Esophagus muscularis mucosa (tissue), 4 donors: ENCODE measurements around the gene VGLL4. TPM values are rescaled to one million over a fixed set of nuclear protein-coding genes. Genes with fewer than 3 reads are reported as not detected.

Source experiments
- DNase-seq: peaks from one replicate; pipeline ENCODE4 v3.0.0-alpha.2; 2017; ENCODE audit errors: extremely low spot score
- H3K27ac ChIP-seq, 4 donors: fragments of 200-600 bp; sonication (generic); replicated peaks in 1 of 4; 1 replicate in 3 of 4; 2 replicates in 1 of 4; pipeline ENCODE4 v1.5.1; 2016 to 2019; ENCODE audit warnings: mild to moderate bottlenecking in 1 of 4
- H3K27me3 ChIP-seq, 4 donors: fragments of 200-600 bp; sonication (generic); one replicate each; pipeline versions ENCODE4 v1.5.1 to v1.6.0; 2016 to 2019
- H3K36me3 ChIP-seq, 4 donors: fragments of 200-600 bp; sonication (generic); one replicate each; pipeline ENCODE4 v1.5.1; 2016 to 2019
- H3K4me1 ChIP-seq, 4 donors: fragments of 200-600 bp; sonication (generic); one replicate each; pipeline ENCODE4 v1.5.1; 2016 to 2019
- H3K4me3 ChIP-seq, 4 donors: fragments of 200-600 bp; sonication (generic); 1 replicate in 2 of 4; 2 replicates in 2 of 4; pipeline ENCODE4 v1.5.1; 2016 to 2019; ENCODE audit warnings: mild to moderate bottlenecking in 4 of 4, moderate library complexity in 1 of 4
- H3K9me3 ChIP-seq, 4 donors: fragments of 200-600 bp; sonication (generic); 1 replicate in 3 of 4; 2 replicates in 1 of 4; pipeline ENCODE4 v1.5.1; 2016 to 2019
- CTCF ChIP-seq, 3 experiments: fragments of 200-600 bp in 2 of 3; fragments of 450-650 bp in 1 of 3; sonication (generic) in 2 of 3; IDR thresholded peaks; one replicate each; pipeline ENCODE4 v1.5.1; 2017 to 2019; ENCODE audit warnings: antibody characterized with exemption in 3 of 3, mild to moderate bottlenecking in 2 of 3, moderate library complexity in 1 of 3
- EP300 ChIP-seq: sonication (generic); formaldehyde crosslinking; IDR thresholded peaks from one replicate; pipeline ENCODE4 v1.6.1; 2017; ENCODE audit warnings: antibody characterized with exemption
- POLR2A ChIP-seq: fragments of 450-650 bp; IDR thresholded peaks from one replicate; pipeline ENCODE4 v1.6.1; 2017; ENCODE audit warnings: antibody characterized with exemption, moderate library complexity, mild to moderate bottlenecking, low read depth
- POLR2AphosphoS5 ChIP-seq, 2 donors: sonication (generic); formaldehyde crosslinking; IDR thresholded peaks; one replicate each; pipeline ENCODE4 v1.6.1; 2017; ENCODE audit warnings: antibody characterized with exemption in 2 of 2
- WGBS: methylation state at CpG from one replicate; pipeline ENCODE4 v1.1.5; 2018; 5-methylcytosine and 5-hydroxymethylcytosine counted together
- intact Hi-C: fragments of 100-400 bp; cut with DNase I; formaldehyde crosslinking; loops from one replicate; pipeline ENCODE4 v1.15.1; 2023
- total RNA-seq, 4 donors: library from RNA; depleted of rRNA; stranded (reverse); fragments of >200 nt; gene quantifications; one replicate each; pipeline versions ENCODE4 v1.1.0 to v1.2.1, GENCODE V29; 2016

The VGLL4 gene
- total RNA-seq, 4 donors from 2014 or later: 51.5 to 222 (median 80.7) TPM

- DNase-seq: no peak
- H3K4me3 ChIP-seq: no peak overlapping the region
- H3K4me1 ChIP-seq: peaks cover 80 to 94% (median 92%) of the 10 kb centered on the region in 4 donors
- peak overlapping the region; percentile 56 to 92 (median 73) for H3K27ac ChIP-seq
- no peaks in the 10 kb centered on the region for H3K9me3 ChIP-seq
- no peaks in the 10 kb centered on the region for H3K36me3 ChIP-seq
- intact Hi-C loops: no loop called here
- H3K27me3 ChIP-seq: no peaks in the 10 kb centered on the region
- TF ChIP-seq POLR2A (no peak), EP300 (no peak), CTCF (IDR thresholded peaks at IDR 0.05) (no peak), POLR2AphosphoS5 (IDR thresholded peaks at IDR 0.05) (no peak)
- WGBS: 19% methylated on average over 2 of the region's 2 CpGs
These were observed 11.2 kb downstream of the VGLL4 start for GRCh38 chr3:11632564-11632963.

- Histone ChIP-seq H3K27ac (peak overlapping the region; percentile 56 to 92 (median 73)), H3K27me3 (no peaks in the 10 kb centered on the region), H3K36me3 (no peaks in the 10 kb centered on the region), H3K4me3 (no peak overlapping the region), H3K9me3 (no peaks in the 10 kb centered on the region), H3K4me1 (peaks cover 81 to 93% (median 91%) of the 10 kb centered on the region in 4 donors)
- WGBS: 47% methylated on average over 9 of the region's 9 CpGs
- no peak for TF ChIP-seq POLR2AphosphoS5 (IDR thresholded peaks at IDR 0.05)
- no peak for TF ChIP-seq CTCF (IDR thresholded peaks at IDR 0.05)
- TF ChIP-seq EP300: no peak
- TF ChIP-seq POLR2A: no peak
- DNase-seq: no peak
- intact Hi-C loops: no loop called here
These were observed 11.9 kb downstream of the VGLL4 start for GRCh38 chr3:11631820-11632219.

GRCh38 chr3:11629716-11630115 is 14.0 kb downstream of the VGLL4 start:
- Histone ChIP-seq H3K9me3 (no peaks in the 10 kb centered on the region), H3K27me3 (no peaks in the 10 kb centered on the region), H3K4me1 (peaks cover 78 to 93% (median 91%) of the 10 kb centered on the region in 4 donors), H3K4me3 (no peak overlapping the region), H3K36me3 (no peaks in the 10 kb centered on the region), H3K27ac (peak overlapping the region; percentile 70 to 92 (median 82))
- intact Hi-C loops: no loop called here
- WGBS: 34% methylated on average over 5 of the region's 5 CpGs
- TF ChIP-seq EP300 (no peak), POLR2AphosphoS5 (IDR thresholded peaks at IDR 0.05) (peak in 1 of 2 donors; percentile 26)
- DNase-seq: no peak

- TF ChIP-seq EP300: no peak
- TF ChIP-seq POLR2A: no peak
- TF ChIP-seq POLR2AphosphoS5 (IDR thresholded peaks at IDR 0.05): no peak
- TF ChIP-seq CTCF (IDR thresholded peaks at IDR 0.05): no peak
- H3K4me3 ChIP-seq: no peak overlapping the region
- H3K4me1 ChIP-seq: peaks cover 62 to 91% (median 85%) of the 10 kb centered on the region in 4 donors
- no peaks in the 10 kb centered on the region for H3K27me3 ChIP-seq
- no peaks in the 10 kb centered on the region for H3K9me3 ChIP-seq
- 68% methylated on average over 2 of the region's 2 CpGs for WGBS
- no peak overlapping the region for H3K27ac ChIP-seq
- intact Hi-C loops: no loop called here
- H3K36me3 ChIP-seq: no peaks in the 10 kb centered on the region
- DNase-seq: no peak
These were observed 16.1 kb downstream of the VGLL4 start for GRCh38 chr3:11627612-11628011.

GRCh38 chr3:11626084-11626463 is 17.6 kb downstream of the VGLL4 start:
- peak overlapping the region in 1 of 4 donors; percentile 20 for H3K27ac ChIP-seq
- 31% methylated on average over 2 of the region's 2 CpGs for WGBS

More at GRCh38 chr3:11626084-11626463, 17.6 kb downstream of the VGLL4 start:
- no peak for DNase-seq
- no peaks in the 10 kb centered on the region for H3K27me3 ChIP-seq
- H3K4me3 ChIP-seq: no peak overlapping the region
- H3K9me3 ChIP-seq: no peaks in the 10 kb centered on the region
- intact Hi-C loops: no loop called here
- H3K36me3 ChIP-seq: no peaks in the 10 kb centered on the region
- TF ChIP-seq POLR2A: no peak
- no peak for TF ChIP-seq POLR2AphosphoS5 (IDR thresholded peaks at IDR 0.05)
- H3K4me1 ChIP-seq: peaks cover 49 to 86% (median 72%) of the 10 kb centered on the region in 4 donors
